Ascending aorta (tissue), 2 donors: Measurements from ENCODE around the gene MXRA7. TPM values are rescaled to one million over a fixed set of nuclear protein-coding genes. Genes with fewer than 3 reads are reported as not detected.
"Not testable (repeated sequence)": the region's sequence is repeated elsewhere in the genome, so short reads cannot be mapped to it uniquely, and the experiment has no call there.

Experiments
- DNase-seq, 2 donors: peaks; one replicate each; pipeline ENCODE4 v3.0.0-alpha.2; 2019; ENCODE audit warnings: low spot score in 2 of 2
- H3K27ac ChIP-seq, 2 donors: fragments of 200-600 bp; sonication (generic); one replicate each; pipeline ENCODE4 v1.5.1; 2016 to 2017; ENCODE audit warnings: mild to moderate bottlenecking in 1 of 2
- H3K27me3 ChIP-seq: fragments of 200-600 bp; sonication (generic); one replicate; pipeline ENCODE4 v1.5.1; 2017
- H3K36me3 ChIP-seq, 2 donors: fragments of 200-600 bp; sonication (generic); one replicate each; pipeline ENCODE4 v1.5.1; 2016
- H3K4me1 ChIP-seq, 2 donors: fragments of 200-600 bp; sonication (generic); one replicate each; pipeline ENCODE4 v1.5.1; 2016 to 2017; ENCODE audit warnings: mild to moderate bottlenecking in 1 of 2
- H3K4me3 ChIP-seq, 2 donors: fragments of 200-600 bp; sonication (generic); one replicate each; pipeline ENCODE4 v1.5.1; 2016 to 2017; ENCODE audit warnings: mild to moderate bottlenecking in 1 of 2
- H3K9me3 ChIP-seq, 2 donors: fragments of 200-600 bp; sonication (generic); one replicate each; pipeline ENCODE4 v1.5.1; 2016
- CTCF ChIP-seq, 3 experiments: fragments of 200-600 bp in 2 of 3; fragments of 450-650 bp in 1 of 3; sonication (generic) in 2 of 3; IDR thresholded peaks; one replicate each; pipeline ENCODE4 v1.5.1; 2016 to 2019; ENCODE audit warnings: antibody characterized with exemption in 3 of 3, mild to moderate bottlenecking in 1 of 3, moderate library complexity in 1 of 3
- intact Hi-C: fragments of 100-400 bp; cut with DNase I; formaldehyde crosslinking; loops from one replicate; pipeline ENCODE4 v1.15.1; 2023
- total RNA-seq: library from RNA; depleted of rRNA; stranded (reverse); fragments of >200 nt; gene quantifications from one replicate; pipeline ENCODE4 v1.1.0, GENCODE V29; 2016

Gene MXRA7
- total RNA-seq, 1 donor from 2014 or later = 122 TPM

DNA sequence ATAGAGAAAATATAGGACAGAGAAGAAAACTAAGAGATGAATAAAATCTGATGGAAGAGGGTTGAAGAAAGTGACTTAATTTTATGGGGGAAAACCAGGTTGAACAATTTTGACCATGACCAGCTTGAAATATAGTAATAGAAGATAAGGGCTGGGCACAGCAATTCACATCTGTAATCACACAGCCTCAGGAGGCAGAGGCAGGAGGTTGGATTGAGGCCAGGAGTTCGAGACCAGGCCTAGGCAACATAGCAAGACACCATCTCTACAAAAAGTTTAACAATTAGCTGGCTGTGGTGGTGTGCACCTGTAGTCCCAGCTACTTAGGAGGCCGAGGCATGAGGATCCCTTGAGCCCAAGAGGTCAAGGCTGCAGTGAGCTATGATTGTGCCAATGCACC lies 8.7 kb downstream of the MXRA7 start:
- intact Hi-C loops = no loop called here
- no peak for TF ChIP-seq CTCF (IDR thresholded peaks at IDR 0.05)
- H3K36me3 ChIP-seq = no peaks in the 10 kb centered on the region
- H3K27me3 ChIP-seq = no peaks in the 10 kb centered on the region
- peaks cover 17 to 52% of the 10 kb centered on the region in 2 donors for H3K4me1 ChIP-seq
- peak overlapping the region; percentile 90 to 93 for H3K27ac ChIP-seq
- no peak overlapping the region for H3K4me3 ChIP-seq
- no peaks in the 10 kb centered on the region for H3K9me3 ChIP-seq
- no peak for DNase-seq

- Histone ChIP-seq H3K27ac (peak overlapping the region; percentile 90 to 93), H3K27me3 (no peaks in the 10 kb centered on the region), H3K4me3 (peak overlapping the region in 1 of 2 donors; percentile 59), H3K36me3 (no peaks in the 10 kb centered on the region), H3K4me1 (peaks cover 20 to 53% of the 10 kb centered on the region in 2 donors), H3K9me3 (no peaks in the 10 kb centered on the region)
- intact Hi-C loops = no loop called here
- no peak for TF ChIP-seq CTCF (IDR thresholded peaks at IDR 0.05)
- DNase-seq = no peak
Observed at GRCh38 chr17:76701471-76701967, 9.2 kb downstream of the MXRA7 start.

DNA sequence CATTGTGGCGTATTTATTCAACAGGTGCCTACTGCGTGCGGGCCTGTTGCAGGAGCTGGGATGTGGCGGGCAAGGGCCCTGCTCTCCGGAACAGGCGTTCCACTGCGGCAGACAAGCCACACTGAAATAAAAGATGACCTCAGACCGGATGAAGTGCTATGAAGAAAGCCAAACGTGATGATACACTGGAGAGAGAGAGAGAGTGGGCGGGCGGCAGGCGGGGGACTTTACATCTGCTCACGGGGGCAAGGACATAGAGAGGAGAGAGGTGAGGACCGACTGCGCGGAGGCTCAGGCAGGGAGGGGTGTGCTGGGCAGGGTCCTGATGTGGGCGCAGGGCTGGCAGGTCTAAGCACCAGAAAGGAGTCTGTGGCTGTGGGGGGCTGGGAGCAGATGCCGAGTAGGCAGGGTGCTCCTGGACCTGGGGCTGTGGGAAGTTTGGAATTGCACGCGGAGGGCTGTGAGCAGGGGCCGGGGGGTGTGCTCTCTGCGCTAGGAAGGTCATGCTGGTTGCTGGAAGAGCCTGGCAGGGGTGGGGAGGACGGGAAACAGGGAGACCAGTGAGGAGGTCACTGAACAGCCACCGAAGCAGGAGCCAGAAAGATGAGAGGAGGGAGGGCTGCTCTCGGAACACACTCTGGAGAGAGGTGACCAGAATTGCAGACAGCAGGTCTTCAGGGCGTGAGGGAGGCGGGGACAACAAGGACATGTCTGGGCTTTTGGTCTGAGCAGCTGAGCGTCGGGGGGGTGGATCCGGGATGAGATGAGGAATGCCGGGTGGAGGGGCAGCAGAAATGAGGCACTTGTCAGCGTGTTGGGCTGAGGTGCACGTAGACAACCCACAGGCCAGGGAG lies 9.9 kb downstream of the MXRA7 start:
- Histone ChIP-seq H3K27me3 (no peaks in the 10 kb centered on the region), H3K36me3 (no peaks in the 10 kb centered on the region), H3K4me1 (peaks cover 21 to 60% of the 10 kb centered on the region in 2 donors), H3K27ac (peak overlapping the region; percentile 90 to 93), H3K9me3 (no peaks in the 10 kb centered on the region), H3K4me3 (peak overlapping the region; percentile 34 to 59)
- intact Hi-C loops = loop anchor here (1.0 kb wide), 1 partner anchor 8 kb away; no protein-coding TSS in a partner anchor
- no peak for TF ChIP-seq CTCF (IDR thresholded peaks at IDR 0.05)
- peak in 1 of 2 donors; percentile 90 for DNase-seq

DNA sequence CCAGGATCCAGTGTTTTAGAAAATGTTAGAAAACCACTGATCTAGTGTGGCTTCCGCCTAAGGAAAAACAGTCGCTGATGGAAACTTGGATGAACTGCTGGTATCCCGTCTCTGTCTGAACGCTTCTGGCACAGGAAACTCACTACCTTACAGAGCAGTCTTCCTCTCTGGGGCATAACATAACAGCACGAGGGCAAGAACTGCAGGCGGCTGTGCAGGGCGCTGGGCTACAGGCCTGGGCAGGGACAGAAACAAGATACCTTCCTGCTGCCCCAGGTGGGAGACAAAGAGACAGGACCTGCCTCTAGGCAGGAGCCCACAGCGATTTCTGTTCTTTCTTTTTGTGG lies 10.5 kb downstream of the MXRA7 start:
- intact Hi-C loops = loop anchor here (1.0 kb wide), 1 partner anchor 9 kb away; no protein-coding TSS in a partner anchor
- Histone ChIP-seq H3K4me3 (peak overlapping the region; percentile 34 to 59), H3K36me3 (no peaks in the 10 kb centered on the region), H3K27me3 (no peaks in the 10 kb centered on the region), H3K9me3 (no peaks in the 10 kb centered on the region), H3K27ac (peak overlapping the region; percentile 90 to 93), H3K4me1 (peaks cover 25 to 66% of the 10 kb centered on the region in 2 donors)
- DNase-seq = no peak
- no peak for TF ChIP-seq CTCF (IDR thresholded peaks at IDR 0.05)

- H3K4me1 ChIP-seq = peaks cover 25 to 72% of the 10 kb centered on the region in 2 donors
- H3K9me3 ChIP-seq, DNase-seq, intact Hi-C loops, H3K36me3 ChIP-seq, H3K4me3 ChIP-seq, H3K27me3 ChIP-seq: not testable (repeated sequence)
- peak overlapping the region; percentile 90 to 93 for H3K27ac ChIP-seq
Observed at GRCh38 chr17:76698466-76698977, 12.2 kb downstream of the MXRA7 start.
